ENCODE results near the gene TTLL5.

TTLL5 gene, protein sequence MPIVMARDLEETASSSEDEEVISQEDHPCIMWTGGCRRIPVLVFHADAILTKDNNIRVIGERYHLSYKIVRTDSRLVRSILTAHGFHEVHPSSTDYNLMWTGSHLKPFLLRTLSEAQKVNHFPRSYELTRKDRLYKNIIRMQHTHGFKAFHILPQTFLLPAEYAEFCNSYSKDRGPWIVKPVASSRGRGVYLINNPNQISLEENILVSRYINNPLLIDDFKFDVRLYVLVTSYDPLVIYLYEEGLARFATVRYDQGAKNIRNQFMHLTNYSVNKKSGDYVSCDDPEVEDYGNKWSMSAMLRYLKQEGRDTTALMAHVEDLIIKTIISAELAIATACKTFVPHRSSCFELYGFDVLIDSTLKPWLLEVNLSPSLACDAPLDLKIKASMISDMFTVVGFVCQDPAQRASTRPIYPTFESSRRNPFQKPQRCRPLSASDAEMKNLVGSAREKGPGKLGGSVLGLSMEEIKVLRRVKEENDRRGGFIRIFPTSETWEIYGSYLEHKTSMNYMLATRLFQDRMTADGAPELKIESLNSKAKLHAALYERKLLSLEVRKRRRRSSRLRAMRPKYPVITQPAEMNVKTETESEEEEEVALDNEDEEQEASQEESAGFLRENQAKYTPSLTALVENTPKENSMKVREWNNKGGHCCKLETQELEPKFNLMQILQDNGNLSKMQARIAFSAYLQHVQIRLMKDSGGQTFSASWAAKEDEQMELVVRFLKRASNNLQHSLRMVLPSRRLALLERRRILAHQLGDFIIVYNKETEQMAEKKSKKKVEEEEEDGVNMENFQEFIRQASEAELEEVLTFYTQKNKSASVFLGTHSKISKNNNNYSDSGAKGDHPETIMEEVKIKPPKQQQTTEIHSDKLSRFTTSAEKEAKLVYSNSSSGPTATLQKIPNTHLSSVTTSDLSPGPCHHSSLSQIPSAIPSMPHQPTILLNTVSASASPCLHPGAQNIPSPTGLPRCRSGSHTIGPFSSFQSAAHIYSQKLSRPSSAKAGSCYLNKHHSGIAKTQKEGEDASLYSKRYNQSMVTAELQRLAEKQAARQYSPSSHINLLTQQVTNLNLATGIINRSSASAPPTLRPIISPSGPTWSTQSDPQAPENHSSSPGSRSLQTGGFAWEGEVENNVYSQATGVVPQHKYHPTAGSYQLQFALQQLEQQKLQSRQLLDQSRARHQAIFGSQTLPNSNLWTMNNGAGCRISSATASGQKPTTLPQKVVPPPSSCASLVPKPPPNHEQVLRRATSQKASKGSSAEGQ (N-terminal part only)

DNA sequence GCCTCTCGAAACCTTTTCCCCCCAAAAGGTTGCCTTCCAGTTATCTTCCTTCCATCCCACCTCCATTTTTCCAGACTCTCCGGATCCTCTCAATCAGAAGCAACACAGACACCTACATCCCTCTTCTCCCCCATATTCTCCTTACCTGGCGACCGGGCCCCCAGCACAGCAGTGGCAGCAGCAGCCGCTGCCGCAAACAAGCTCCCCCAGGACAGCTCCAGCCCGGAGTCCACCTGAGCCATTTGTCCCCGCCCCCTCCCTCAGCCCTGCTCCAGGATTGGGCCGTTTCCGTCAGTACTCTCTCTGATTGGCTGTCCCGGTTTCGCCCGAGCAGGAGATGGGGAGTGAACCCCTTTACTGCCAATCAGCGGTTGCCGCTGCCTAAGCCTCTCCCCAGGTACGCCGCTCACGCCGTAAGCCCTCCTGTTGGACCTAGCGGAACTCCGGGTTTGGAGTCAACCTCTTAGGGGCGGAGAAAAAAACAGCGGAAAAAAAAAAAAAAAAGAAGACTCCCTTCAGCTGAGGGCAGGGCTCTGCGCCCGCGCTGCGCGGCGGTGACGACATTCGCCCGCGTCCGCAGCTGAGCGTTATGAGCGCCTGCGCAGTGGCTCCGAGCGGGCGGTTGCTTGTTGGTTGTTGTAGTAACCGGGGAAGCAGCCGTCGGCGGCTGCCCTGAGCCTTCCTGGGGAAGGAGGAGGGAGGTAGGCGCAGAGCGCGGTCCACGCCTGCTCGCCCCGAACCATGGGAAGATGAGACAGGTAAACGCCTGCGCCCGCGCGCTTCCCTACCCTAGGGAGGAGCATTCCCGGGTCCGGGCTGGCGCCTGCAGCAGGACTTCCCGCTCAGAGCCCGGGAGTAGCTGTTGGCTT is at the start of gene TTLL5, which contains the start of gene ERG28:
Gene TTLL5, plus strand, starts transcription at position 617 of the 869 bp plus-strand sequence. CDS start 1,904 bp downstream, outside the sequence.
Gene ERG28, minus strand, starts transcription at position 247 of the 869 bp plus-strand sequence. CDS start 3,374 bp downstream, outside the sequence.
- DNase-seq = peak; percentile 99

DNA sequence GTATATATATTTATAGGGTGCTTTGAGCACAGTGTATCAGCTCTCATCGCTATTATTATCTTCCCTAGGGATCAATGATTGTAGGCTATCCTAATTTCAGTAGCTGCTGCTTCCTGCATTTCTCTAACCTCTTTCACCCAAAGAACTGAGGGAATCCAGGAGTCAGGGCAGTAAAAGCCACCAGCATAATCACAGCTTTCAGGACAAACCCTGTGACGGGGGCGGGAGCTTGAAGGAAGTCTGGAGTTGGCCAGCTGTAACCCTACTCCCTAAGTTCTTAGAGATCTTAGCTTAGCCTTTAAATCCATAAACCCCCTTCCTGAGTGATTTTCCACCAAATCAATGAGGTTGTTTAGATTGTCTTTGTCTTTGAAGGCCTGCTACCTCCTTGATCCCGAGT is 48.9 kb upstream of the TTLL5 start:
- DNase-seq = no peak

DNA sequence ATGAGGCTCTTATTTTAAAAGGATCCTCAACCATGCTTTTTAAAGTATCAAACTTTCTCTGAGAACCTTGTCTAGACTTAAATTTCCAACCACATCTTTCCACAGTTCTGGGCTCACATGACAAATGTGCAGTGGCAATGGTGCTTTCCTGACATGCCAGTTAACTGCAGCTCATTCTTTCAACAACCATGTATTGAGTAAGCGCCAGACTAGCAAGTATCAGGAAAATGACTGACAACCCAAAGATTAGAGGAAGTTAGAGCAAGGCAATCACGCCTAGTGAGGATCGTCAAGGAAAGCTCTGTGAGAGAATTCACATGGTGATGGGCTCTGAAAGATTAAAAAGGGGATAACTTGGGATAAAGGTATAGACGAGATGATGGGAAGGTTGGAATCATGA is 46.9 kb upstream of the TTLL5 start:
- DNase-seq = no peak

DNA sequence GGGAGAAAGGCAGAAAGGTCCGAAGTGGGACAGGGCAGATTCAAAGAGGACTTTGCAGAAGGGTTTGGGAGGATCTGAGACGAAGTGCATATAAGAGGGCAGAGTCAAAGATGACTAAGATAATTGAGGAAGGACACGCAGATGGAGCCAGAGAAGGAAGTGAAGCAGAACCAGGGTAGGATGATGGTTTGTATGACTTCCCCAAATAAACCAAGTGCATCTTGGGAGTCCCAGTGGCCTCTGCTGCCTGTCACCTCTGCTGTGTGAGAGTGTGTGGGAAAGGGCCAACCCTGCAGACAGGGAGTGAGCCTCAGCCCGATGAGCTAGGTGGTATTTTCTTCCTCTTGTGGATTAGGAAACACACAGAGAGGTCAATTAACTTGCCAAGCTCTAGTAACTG is 45.8 kb upstream of the TTLL5 start:
- DNase-seq = no peak

DNA sequence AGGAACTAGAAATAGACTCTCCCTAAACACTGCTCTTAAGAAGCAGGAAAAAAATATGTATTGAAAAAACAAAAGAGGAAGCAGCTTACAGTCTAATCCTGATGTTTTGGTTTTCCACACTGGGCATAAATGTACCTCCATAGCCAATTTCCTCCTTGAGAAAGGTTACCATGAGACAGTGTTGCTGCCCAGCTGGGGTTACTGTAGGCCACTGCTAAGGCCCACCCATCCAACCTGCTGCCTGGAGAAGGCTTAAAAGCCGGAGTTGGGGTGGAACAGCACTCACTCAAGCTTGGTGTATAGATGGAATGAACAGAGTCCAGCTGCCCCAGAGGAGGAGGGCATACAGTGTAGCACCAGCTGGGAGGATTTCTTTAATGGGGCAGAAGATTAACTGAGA is 41.5 kb upstream of the TTLL5 start:
- DNase-seq = no peak

DNA sequence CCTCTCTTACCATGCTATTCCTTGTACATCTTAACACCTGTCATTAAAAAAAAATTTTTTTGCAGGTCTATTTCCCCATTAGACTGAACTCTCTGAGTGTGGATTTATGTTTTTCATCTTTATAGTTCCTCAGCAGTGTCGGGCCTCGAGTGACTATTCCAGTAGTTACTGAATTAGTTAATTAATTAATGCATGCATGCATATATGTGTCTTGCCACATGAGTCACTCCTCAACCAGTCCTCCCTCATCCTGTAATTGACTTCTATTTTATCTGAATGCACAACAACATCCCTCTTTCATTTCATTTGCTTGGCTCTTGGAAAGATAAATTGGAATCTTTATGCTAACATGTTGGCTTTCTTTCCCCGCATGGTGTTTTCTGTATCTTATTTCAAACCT is 36.0 kb upstream of the TTLL5 start:
- no peak for DNase-seq

DNA sequence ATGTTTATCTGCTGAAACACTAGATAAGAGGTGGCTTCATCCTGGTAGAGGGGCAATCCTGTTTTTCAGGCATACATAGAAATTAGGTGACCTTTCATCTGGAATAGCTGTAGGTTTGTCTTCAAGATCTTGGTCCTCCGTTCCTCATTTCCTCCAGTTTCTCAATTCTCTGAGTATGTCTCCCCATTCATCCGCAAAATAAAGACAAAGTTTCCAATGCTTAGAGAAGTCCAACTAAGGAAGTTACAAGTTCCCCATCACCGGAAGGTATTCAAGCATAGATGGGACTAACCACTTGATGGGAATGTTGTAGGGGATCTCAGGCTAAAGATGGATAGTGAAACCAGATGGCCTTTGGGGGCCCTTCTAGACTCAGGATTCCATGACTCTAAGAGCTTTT is 34.6 kb upstream of the TTLL5 start:
- DNase-seq = no peak

DNA sequence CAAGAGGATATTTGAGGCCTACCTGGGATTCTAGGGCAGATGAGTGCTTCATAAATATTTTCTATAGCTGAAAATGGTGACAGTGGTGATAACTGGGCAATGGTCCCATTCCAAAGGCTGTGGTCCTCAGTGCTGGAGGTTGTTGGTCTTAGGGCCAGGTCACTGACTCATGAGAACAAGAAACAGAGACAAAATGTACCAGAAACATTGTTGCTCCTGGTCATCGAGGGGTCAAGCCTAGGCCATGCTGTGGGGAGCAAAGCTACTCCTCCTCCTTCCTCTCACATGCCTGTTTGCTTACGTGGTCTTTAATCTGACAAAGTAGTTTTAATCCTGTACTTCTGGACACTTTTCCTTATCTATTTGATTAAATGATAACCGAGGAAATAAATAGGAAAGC is 34.2 kb upstream of the TTLL5 start:
- no peak for DNase-seq

DNA sequence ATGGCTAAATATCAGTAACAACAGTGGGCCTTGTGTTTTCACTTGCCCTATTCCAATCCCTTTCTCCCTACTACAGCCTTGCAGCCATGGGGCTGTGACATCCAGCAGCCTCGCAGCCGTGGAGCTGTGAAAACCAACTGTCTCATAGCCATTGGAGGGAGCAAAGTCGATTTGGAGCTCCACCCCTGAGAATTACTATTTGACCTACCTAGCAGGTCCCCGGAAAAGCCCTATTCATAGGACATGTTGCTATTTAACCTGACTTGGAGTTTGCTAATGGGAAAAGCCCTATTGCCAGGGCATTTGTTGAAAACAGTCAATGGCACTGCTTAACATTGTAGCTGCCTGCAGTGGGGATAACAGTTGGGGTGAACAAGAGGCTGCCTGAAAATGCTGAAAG is 33.6 kb upstream of the TTLL5 start:
- DNase-seq = no peak

DNA sequence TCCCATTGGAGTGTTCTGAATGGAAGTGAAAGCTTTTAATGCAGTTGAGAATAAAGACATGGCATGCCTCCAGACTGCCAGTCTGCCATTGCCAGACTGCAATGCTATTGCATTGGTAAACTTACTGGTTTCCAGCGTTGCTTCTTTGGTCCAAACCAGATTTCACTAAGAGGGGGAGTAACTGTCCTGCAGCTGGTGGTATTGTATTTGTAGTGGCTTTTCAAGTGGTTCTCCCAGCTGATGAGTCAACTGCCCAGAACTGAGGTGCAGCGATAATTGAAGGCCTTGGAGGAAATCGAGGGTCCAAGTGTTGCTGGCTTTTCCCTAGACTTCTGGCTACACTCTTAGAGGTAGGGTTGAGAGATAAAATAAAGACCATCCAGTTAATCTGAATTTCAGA is 32.2 kb upstream of the TTLL5 start:
- DNase-seq = no peak

DNA sequence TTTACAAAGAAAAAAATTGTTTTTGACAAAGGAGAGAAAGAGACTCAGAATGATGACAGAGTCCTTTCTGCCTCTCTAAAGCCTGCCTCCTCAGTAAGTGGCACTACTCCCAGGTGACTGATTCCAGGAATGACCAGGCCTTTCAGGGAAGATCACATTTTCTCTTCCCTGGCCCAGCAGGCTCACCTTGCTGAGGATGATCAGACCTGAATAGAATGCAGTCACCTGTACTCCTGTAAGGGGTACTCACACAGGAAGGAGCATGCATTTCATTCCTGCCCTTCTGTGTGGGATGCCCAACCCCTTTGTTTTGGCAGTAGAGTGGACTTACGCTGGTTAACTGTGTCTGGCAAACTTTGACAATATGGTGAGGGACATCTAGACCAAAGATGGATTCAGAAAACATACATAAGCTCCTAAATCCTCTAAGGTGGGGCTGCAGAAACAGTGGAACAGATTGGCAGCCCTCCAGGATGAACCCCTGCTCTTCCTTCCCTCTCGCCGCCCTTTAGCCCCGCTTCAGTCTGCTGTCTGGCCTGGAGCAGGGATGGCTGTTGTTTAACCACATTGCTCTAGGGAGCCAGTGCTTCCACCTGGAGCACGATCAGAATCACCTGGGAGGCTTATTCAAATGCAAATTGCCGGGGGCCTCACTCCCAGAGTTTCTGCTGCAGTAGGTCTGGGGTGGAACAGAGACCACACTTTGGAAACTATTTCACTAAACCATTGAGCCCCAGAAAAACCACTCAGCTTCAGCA is 30.2 kb upstream of the TTLL5 start:
- DNase-seq = no peak

DNA sequence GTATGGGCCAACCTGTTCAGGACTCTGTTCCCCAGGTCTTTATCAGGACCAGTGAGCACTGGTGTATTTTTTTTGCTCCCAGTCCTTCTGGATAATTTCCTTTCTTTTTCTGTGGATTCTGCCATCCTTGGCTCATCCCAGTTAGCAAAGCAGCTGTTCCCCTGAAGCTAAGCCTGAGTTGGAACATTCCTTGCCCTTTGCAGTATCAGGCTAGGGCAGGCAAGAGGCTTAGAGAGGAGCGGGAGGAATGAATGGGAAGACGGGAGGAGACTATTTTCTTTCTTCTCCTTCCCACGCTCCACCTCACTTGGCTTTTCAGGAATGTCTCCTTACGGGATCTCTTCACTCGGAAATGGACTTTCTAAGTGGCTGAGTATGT is 29.6 kb upstream of the TTLL5 start:
- DNase-seq = no peak

DNA sequence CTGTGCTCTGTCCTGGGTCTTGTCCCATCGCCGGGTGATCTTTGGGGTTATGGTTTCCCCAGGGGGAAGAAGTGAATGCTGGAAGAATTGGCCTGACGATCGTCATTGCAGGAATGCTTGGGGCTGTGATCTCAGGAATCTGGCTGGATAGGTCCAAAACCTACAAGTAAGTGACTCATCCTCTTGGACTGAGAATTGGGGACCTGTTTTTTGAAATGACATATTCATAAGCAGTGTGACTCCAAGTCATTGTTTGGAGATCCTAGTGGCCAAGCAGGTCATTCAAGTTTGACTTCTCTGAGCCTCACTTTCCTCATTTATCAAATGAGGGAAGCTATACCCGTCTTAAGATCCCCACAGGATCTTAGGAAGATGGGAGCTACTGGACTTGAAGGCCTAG is 26.2 kb upstream of the TTLL5 start:
- DNase-seq = no peak

DNA sequence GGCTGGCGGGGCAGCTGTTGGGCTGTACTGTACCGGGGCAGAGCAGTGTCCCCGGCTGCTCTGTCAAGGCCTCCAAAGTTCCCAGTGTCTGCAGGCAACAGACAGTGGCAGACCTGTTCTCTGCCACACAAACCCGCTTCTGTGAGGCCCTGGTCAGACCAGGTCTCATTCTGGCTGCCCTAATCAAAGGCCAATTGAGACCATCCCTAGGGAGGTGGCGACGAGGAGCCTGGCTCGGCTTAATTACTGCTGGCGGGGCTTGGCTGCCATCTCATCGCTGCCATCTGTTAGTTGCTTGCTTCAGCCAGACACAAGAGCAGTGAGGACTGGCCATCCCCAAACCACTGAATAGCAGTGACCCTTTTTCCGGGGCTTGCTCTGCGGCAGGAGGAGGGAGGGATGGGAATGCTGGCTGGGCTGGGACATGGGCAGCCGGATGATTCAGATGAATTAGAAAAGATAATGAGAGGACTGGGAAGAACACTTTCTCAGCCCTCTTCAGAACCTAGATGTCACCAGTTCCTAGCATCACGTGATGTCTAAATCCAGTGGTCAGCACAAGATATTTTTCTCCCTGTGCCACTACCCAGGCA is 24.9 kb upstream of the TTLL5 start:
- DNase-seq = no peak

DNA sequence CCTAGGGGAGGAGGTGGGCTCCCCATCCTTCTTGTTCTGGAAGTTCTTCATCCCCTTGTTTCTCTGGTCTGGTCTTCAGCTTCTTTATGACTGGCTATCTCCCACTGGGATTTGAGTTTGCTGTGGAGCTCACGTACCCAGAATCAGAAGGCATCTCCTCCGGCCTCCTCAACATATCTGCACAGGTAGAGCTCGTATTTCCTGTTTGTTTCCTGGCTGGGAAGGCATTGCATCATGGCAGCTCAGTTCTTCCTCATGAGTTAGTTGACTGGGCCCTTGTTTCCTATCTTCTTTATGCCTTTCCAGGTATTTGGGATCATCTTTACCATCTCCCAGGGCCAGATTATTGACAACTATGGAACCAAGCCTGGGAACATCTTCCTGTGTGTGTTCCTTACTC is 20.2 kb upstream of the TTLL5 start:
- DNase-seq = no peak

DNA sequence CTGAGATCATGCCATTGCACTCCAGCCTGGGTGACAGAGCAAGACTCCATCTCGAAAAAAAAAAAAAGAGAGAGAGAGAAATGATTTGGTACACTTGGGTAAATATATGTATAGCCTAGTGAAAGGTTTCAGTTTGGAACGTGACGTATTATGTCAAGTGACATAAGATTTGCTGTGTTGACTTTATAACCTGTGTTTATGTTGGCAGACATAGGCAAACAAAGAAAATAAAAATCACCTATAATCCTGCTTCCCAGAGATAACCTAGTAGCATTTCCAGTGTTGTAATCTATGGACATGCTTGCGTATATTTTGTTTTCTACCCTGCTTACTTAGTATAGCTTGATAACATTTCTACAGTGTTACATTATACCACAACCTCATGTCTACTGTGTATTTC is 17.1 kb upstream of the TTLL5 start:
- no peak for DNase-seq

DNA sequence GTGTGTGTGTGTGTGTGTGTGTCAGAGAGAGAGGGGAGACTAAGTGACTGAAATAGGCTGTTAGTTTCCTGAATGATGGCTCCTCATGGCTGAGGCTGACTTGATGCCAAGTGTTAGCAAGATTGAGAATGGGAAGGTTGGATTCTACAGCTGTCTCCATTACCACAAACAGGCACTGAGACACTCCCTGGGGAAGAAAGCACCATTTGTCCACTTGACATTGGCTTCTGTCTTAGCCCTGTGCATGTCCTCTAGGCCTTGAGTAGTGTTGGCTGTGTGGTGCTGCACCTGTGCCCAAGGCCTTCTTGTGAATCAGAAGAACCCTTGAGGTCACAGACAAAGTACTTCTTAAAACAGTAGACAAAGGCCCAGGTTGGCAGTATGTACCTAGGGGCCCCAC is 16.0 kb upstream of the TTLL5 start:
- no peak for DNase-seq

DNA sequence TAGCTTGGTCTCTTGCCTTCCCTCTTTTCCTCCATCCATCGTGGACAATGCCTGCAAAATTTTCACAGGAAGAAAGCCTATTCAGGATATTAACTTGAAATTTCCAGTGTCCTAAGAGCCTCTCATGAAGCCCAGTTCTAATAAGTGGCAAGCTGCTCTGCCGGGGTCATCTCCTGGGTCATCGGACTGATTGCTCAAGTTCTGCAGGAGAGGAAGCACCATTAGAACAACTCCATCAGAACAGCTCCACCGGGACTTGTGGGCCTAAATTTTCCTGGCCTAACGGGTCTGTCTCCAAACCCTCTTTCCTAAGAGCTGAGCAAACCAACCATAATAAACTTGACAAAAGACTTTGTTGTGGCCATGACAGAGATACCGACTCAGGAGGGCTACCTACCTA is 14.3 kb upstream of the TTLL5 start:
- no peak for DNase-seq

DNA sequence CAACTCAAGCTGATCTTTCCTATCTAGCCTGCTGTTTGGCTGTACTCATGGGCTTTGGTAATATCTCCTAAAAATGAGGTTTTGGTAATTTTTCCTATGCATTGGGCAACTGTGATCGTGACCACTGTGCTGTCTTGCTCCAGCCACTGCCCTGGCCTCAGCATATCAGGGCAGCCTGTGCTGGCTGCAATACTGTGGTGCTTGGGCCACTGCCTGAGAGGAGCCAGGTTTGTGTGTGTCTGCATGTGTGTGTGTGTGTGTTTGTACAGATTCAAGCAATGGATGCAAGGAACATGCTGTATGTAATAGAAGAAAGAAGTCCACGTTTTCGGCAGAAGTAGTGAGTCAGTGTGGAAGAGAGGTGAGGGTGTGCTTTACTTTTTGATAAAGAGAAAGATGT is 13.4 kb upstream of the TTLL5 start:
- no peak for DNase-seq

DNA sequence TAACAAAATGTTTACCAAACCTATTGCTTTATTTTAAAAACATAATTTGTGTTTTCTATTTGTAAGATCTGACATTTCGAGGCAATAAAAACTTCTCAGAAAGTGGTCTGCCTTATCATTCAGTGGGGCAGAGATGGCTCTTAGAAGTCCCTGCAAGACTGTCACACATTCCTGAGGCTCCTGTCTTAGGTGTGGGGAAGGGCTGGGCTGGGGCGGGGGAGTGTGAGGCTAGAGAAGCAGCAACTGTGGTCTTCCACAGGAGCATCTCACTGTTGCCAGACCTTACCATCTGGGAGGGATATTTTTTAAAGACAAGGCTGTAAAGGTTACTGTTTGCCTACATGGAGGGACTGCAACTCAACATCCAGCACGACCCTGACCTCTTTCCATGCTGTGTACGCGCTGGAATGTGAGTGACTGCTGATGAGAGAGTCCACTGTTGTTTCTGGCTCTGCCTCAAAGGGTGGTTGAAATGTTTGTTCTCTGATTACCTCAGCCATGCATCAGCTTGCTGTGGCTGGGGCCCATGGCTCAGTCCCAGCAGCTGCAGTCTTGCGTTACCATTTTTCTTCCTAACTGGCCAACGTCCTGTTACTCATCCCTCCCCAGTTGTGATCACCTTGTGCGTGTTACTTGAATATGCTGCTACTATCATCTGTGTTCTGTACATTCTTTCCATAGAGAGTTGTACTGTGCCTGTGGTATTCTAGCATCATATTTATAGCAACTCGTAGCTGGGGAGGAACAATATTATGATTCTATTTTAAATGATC is 12.8 kb upstream of the TTLL5 start:
- DNase-seq = no peak
